ENCODE measurements around the gene HK2. TPM values are rescaled to one million over a fixed set of nuclear protein-coding genes. Genes with fewer than 3 reads are reported as not detected.

Gene HK2
- total RNA-seq, 1 donor from 2014 or later = 20.7 TPM

- TF ChIP-seq CTCF (IDR thresholded peaks at IDR 0.05; ENCODE audit: insufficient read depth, low read length, poor library complexity, severe bottlenecking) = no peak
- H3K36me3 ChIP-seq (ENCODE audit: control insufficient read depth, insufficient read depth, low read length) = no peaks in the 10 kb centered on the region
- H3K4me3 ChIP-seq (ENCODE audit: low read depth, low read length) = no peak overlapping the region
- no peak for DNase-seq (ENCODE audit: low read depth)
- H3K27me3 ChIP-seq (ENCODE audit: control insufficient read depth, insufficient read depth, low read length) = no peaks in the 10 kb centered on the region
These were observed 104.3 kb downstream of the HK2 start for GRCh38 chr2:74938264-74938663.

DNA sequence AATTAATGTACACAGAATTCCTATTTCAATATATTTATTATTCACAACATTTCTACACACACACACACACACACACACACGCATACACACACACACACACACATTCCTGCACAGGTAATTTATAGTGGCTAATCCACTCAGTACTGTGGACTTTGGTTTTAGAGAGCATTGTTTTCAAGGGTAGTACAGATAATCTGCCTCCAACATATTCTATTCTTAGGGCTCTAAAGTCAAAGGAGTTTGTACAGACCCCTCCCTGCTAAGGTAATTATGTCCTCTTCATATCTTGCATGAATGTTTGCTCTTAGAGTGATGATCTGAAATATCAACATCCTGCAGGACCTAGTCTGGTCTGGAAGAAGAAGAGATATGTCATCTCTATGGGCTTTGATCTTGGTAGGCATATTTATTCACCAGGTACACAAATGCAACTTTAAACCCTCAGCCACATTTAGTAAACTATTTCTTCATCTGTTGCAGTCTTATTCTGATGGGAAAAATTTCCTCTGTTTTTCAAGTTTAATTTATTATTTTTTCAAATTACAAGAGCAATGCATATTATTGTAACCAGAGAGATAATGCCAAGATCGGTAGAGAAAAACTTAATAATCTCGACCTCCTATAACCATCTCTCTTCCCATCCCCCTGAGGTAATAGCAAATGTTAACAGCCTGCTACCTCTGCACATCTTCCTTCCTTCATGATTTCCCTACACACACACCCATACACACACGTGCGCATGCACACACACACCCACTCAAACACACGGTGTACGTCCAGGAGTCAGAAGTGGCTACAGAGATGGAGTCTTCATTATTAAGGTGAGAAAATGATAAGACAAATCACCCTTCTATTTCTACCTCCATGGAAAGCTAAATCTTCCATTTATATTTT is 106.2 kb downstream of the HK2 start:
- DNase-seq (ENCODE audit: low read depth) = no peak
- H3K27me3 ChIP-seq (ENCODE audit: control insufficient read depth, insufficient read depth, low read length) = no peaks in the 10 kb centered on the region
- H3K4me3 ChIP-seq (ENCODE audit: low read depth, low read length) = no peak overlapping the region
- no peaks in the 10 kb centered on the region for H3K36me3 ChIP-seq (ENCODE audit: control insufficient read depth, insufficient read depth, low read length)
- TF ChIP-seq CTCF (IDR thresholded peaks at IDR 0.05; ENCODE audit: insufficient read depth, low read length, poor library complexity, severe bottlenecking) = no peak

GRCh38 chr2:74941284-74941683 is 107.4 kb downstream of the HK2 start:
- no peak for DNase-seq (ENCODE audit: low read depth)
- Histone ChIP-seq H3K4me3 (ENCODE audit: low read depth, low read length) (no peak overlapping the region), H3K27me3 (ENCODE audit: control insufficient read depth, insufficient read depth, low read length) (no peaks in the 10 kb centered on the region), H3K36me3 (ENCODE audit: control insufficient read depth, insufficient read depth, low read length) (no peaks in the 10 kb centered on the region)
- no peak for TF ChIP-seq CTCF (IDR thresholded peaks at IDR 0.05; ENCODE audit: insufficient read depth, low read length, poor library complexity, severe bottlenecking)

- no peak for DNase-seq (ENCODE audit: low read depth)
- no peak for TF ChIP-seq CTCF (IDR thresholded peaks at IDR 0.05; ENCODE audit: insufficient read depth, low read length, poor library complexity, severe bottlenecking)
- Histone ChIP-seq H3K27me3 (ENCODE audit: control insufficient read depth, insufficient read depth, low read length) (no peaks in the 10 kb centered on the region), H3K4me3 (ENCODE audit: low read depth, low read length) (no peak overlapping the region), H3K36me3 (ENCODE audit: control insufficient read depth, insufficient read depth, low read length) (no peaks in the 10 kb centered on the region)
These were observed 108.3 kb downstream of the HK2 start for GRCh38 chr2:74942263-74942662.

Other genes with a start within 250 kb of the HK2 start
- 1.3 and 1.6 TPM in 2 replicates for gene M1AP, start 185.8 kb upstream of the HK2 start, total RNA-seq
- 11.2 and 16.4 TPM in 2 replicates for gene SEMA4F, start 179.9 kb upstream of the HK2 start, total RNA-seq
- gene POLE4, start 124.5 kb downstream of the HK2 start, total RNA-seq = 15.4 and 18.3 TPM in 2 replicates

All from kidney epithelial cell (primary cell).